Measurements from ENCODE around the gene TAF1B. TPM values are rescaled to one million over a fixed set of nuclear protein-coding genes. Genes with fewer than 3 reads are reported as not detected.

The TAF1B gene
- total RNA-seq, 6 experiments from 2014 or later, result 4.8 to 8.1 (median 6.6) TPM

GRCh38 chr2:9811216-9811615, 32.1 kb upstream of the TAF1B start:
- WGBS (ENCODE audit: insufficient coverage, low coverage, low lambda C conversion rate, missing lambda C conversion rate), result 59% methylated on average over 5 of the region's 5 CpGs

GRCh38 chr2:9811679-9812511, 31.4 kb upstream of the TAF1B start:
- TF ChIP-seq POLR2A (IDR thresholded peaks at IDR 0.05) (no peak), CTCF (IDR thresholded peaks at IDR 0.05) (no peak)
- H3K9me3 ChIP-seq, result no peaks in the 10 kb centered on the region
- H3K27ac ChIP-seq, result no peak overlapping the region
- 100% methylated on average over 4 of the region's 27 CpGs for WGBS (ENCODE audit: insufficient coverage, low coverage, low lambda C conversion rate, missing lambda C conversion rate)
- H3K4me1 ChIP-seq, result peaks cover 0 to 5% (median 0%) of the 10 kb centered on the region in 4 donors
- H3K4me3 ChIP-seq, result no peak overlapping the region
- DNase-seq (peak in 1 of 3 donors; percentile 46), ATAC-seq (peak in 1 of 4 donors; percentile 13)
- intact Hi-C loops (cut with DNase I), result no loop called here
- H3K27me3 ChIP-seq, result no peaks in the 10 kb centered on the region
- no peaks in the 10 kb centered on the region for H3K36me3 ChIP-seq

More at GRCh38 chr2:9811216-9811615, 32.1 kb upstream of the TAF1B start:
- Histone ChIP-seq H3K4me3 (no peak overlapping the region), H3K4me1 (peaks cover 0 to 5% (median 0%) of the 10 kb centered on the region in 4 donors), H3K27me3 (no peaks in the 10 kb centered on the region), H3K9me3 (no peaks in the 10 kb centered on the region), H3K27ac (no peak overlapping the region), H3K36me3 (no peaks in the 10 kb centered on the region)
- intact Hi-C loops (cut with DNase I), result no loop called here
- no peak for ATAC-seq
- no peak for TF ChIP-seq CTCF (IDR thresholded peaks at IDR 0.05)
- no peak for TF ChIP-seq POLR2A (IDR thresholded peaks at IDR 0.05)
- no peak for DNase-seq

GRCh38 chr2:9812945-9813311, 30.3 kb upstream of the TAF1B start:
- ATAC-seq, result no peak

GRCh38 chr2:9813312-9814128, 29.8 kb upstream of the TAF1B start:
- Histone ChIP-seq H3K27me3 (no peaks in the 10 kb centered on the region), H3K9me3 (no peaks in the 10 kb centered on the region), H3K4me1 (peaks cover 0 to 5% (median 0%) of the 10 kb centered on the region in 4 donors), H3K27ac (no peak overlapping the region), H3K4me3 (no peak overlapping the region), H3K36me3 (no peaks in the 10 kb centered on the region)
- DNase-seq (peak; percentile 66 to 72 (median 72)), ATAC-seq (peak; percentile 84 to 94 (median 90))
- intact Hi-C loops (cut with DNase I), result no loop called here
- no peak for TF ChIP-seq POLR2A (IDR thresholded peaks at IDR 0.05)
- TF ChIP-seq CTCF (IDR thresholded peaks at IDR 0.05), result peak; percentile 86 to 96 (median 90)
- WGBS (ENCODE audit: insufficient coverage, low coverage, low lambda C conversion rate, missing lambda C conversion rate), result no CpG with 5 or more reads among the region's 24 CpGs

More at GRCh38 chr2:9812945-9813311, 30.3 kb upstream of the TAF1B start:
- TF ChIP-seq CTCF (IDR thresholded peaks at IDR 0.05) (no peak), POLR2A (IDR thresholded peaks at IDR 0.05) (no peak)
- DNase-seq, result peak in 1 of 3 donors; percentile 10
- no peak overlapping the region for H3K27ac ChIP-seq
- peaks cover 0 to 5% (median 0%) of the 10 kb centered on the region in 4 donors for H3K4me1 ChIP-seq
- WGBS (ENCODE audit: insufficient coverage, low coverage, low lambda C conversion rate, missing lambda C conversion rate), result 62% methylated on average over 7 of the region's 10 CpGs
- H3K4me3 ChIP-seq, result no peak overlapping the region
- H3K27me3 ChIP-seq, result no peaks in the 10 kb centered on the region
- no peaks in the 10 kb centered on the region for H3K9me3 ChIP-seq
- intact Hi-C loops (cut with DNase I), result no loop called here
- H3K36me3 ChIP-seq, result no peaks in the 10 kb centered on the region
